NT2/D1 (cell line): ENCODE results near the gene TBC1D9.

ENCODE experiments used
- DNase-seq: peaks from one replicate; pipeline ENCODE4 v3.0.0-alpha.2; 2011; ENCODE audit warnings: low read depth, low spot score
- H3K27me3 ChIP-seq: 2 replicates; pipeline ENCODE4 v1.6.0; 2011; ENCODE audit warnings: mild to moderate bottlenecking; ENCODE audit not compliant: insufficient read length, insufficient read depth
- H3K36me3 ChIP-seq: 2 replicates; pipeline ENCODE4 v1.6.1; 2011; ENCODE audit warnings: mild to moderate bottlenecking, low read length, mixed read lengths; ENCODE audit not compliant: insufficient read depth, insufficient read length
- H3K4me1 ChIP-seq: 2 replicates; pipeline ENCODE4 v1.5.1; 2011; ENCODE audit not compliant: insufficient read depth, insufficient read length
- H3K4me3 ChIP-seq: 2 replicates; pipeline ENCODE4 v1.5.1; 2011; ENCODE audit warnings: low read depth; ENCODE audit not compliant: insufficient read length
- H3K9ac ChIP-seq: 2 replicates; pipeline ENCODE4 v1.6.0; 2011; ENCODE audit warnings: low read depth; ENCODE audit not compliant: insufficient read length
- H3K9me3 ChIP-seq: 2 replicates; pipeline ENCODE4 v1.5.1; 2011; ENCODE audit warnings: mild to moderate bottlenecking, low read length; ENCODE audit not compliant: insufficient read depth
- SUZ12 ChIP-seq: IDR thresholded peaks from 2 replicates; pipeline ENCODE4 v1.6.1; 2011; ENCODE audit not compliant: insufficient read length, insufficient read depth; ENCODE audit errors: extremely low read depth
- YY1 ChIP-seq: IDR thresholded peaks from 2 replicates; pipeline ENCODE4 v1.6.1; 2011; ENCODE audit not compliant: insufficient read length, insufficient read depth
- ZNF274 ChIP-seq: IDR thresholded peaks from 2 replicates; pipeline ENCODE4 v1.6.1; 2011; ENCODE audit warnings: mild to moderate bottlenecking, low read depth, low read length

Gene TBC1D9

GRCh38 chr4:140774510-140774909, 18.3 kb upstream of the TBC1D9 start:
- H3K4me3 ChIP-seq, result no peak overlapping the region
- H3K9me3 ChIP-seq, result no peaks in the 10 kb centered on the region
- no peak for TF ChIP-seq YY1
- no peak for TF ChIP-seq ZNF274
- TF ChIP-seq SUZ12, result no peak
- H3K4me1 ChIP-seq, result no peaks in the 10 kb centered on the region
- no peak for DNase-seq
- no peaks in the 10 kb centered on the region for H3K36me3 ChIP-seq
- no peaks in the 10 kb centered on the region for H3K27me3 ChIP-seq
- H3K9ac ChIP-seq, result no peak overlapping the region

GRCh38 chr4:140769209-140769608, 13.0 kb upstream of the TBC1D9 start:
- no peak for TF ChIP-seq YY1
- TF ChIP-seq SUZ12, result no peak
- no peak for TF ChIP-seq ZNF274
- no peak for DNase-seq
- no peaks in the 10 kb centered on the region for H3K36me3 ChIP-seq
- H3K27me3 ChIP-seq, result no peaks in the 10 kb centered on the region
- no peaks in the 10 kb centered on the region for H3K4me1 ChIP-seq
- H3K9me3 ChIP-seq, result no peaks in the 10 kb centered on the region
- H3K9ac ChIP-seq, result no peak overlapping the region
- H3K4me3 ChIP-seq, result no peak overlapping the region

DNA sequence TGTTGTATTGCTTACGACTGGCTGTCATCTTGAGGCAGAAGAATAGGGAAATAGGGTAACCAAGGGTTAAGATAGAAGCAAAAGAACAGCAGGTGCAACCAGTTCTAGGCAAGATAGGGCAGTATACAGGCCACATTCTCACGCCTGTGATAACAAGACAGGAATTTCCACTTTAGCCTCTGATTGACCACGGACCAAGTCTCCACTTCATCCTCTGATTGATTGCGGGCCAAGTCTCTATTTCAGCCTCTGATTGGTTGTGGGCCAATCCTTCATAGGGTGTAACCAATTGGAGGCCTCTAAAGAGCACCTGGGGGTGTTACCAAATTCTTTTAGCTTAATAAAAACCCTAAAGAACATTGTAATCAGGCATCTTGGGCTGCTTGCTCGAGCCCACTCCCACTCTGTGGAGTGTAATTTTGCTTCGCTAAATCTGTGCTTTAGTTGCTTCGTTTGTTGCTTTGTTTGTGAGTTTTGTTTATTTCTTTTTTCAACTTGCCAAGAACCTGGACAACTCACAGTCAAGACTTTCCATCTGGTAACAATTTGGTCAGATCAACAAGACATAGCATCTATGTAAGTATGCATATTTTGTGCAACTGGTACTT, 8.7 kb upstream of the TBC1D9 start:
- H3K9ac ChIP-seq, result no peak overlapping the region
- TF ChIP-seq SUZ12 (no peak), ZNF274 (no peak), YY1 (no peak)

GRCh38 chr4:140762202-140762601, 6.0 kb upstream of the TBC1D9 start:
- DNase-seq, result no peak
- TF ChIP-seq ZNF274, result no peak
- no peak for TF ChIP-seq SUZ12
- no peak for TF ChIP-seq YY1
- H3K4me1 ChIP-seq, result no peaks in the 10 kb centered on the region
- no peaks in the 10 kb centered on the region for H3K9me3 ChIP-seq
- no peaks in the 10 kb centered on the region for H3K36me3 ChIP-seq
- no peak overlapping the region for H3K9ac ChIP-seq
- H3K4me3 ChIP-seq, result no peak overlapping the region
- H3K27me3 ChIP-seq, result peaks cover 50% of the 10 kb centered on the region

More for the DNA sequence above, 8.7 kb upstream of the TBC1D9 start:
- DNase-seq, result no peak
- Histone ChIP-seq H3K9me3 (no peaks in the 10 kb centered on the region), H3K36me3 (no peaks in the 10 kb centered on the region), H3K4me1 (no peaks in the 10 kb centered on the region), H3K4me3 (no peak overlapping the region), H3K27me3 (peaks cover 24% of the 10 kb centered on the region)

GRCh38 chr4:140757232-140757630, 1.0 kb upstream of the TBC1D9 start:
- no peak overlapping the region for H3K9ac ChIP-seq
- TF ChIP-seq YY1, result no peak
- no peak for TF ChIP-seq SUZ12
- TF ChIP-seq ZNF274, result no peak
- no peaks in the 10 kb centered on the region for H3K36me3 ChIP-seq
- no peaks in the 10 kb centered on the region for H3K4me1 ChIP-seq
- H3K9me3 ChIP-seq, result no peaks in the 10 kb centered on the region
- peaks cover 78% of the 10 kb centered on the region for H3K27me3 ChIP-seq
- no peak overlapping the region for H3K4me3 ChIP-seq
- DNase-seq, result no peak

DNA sequence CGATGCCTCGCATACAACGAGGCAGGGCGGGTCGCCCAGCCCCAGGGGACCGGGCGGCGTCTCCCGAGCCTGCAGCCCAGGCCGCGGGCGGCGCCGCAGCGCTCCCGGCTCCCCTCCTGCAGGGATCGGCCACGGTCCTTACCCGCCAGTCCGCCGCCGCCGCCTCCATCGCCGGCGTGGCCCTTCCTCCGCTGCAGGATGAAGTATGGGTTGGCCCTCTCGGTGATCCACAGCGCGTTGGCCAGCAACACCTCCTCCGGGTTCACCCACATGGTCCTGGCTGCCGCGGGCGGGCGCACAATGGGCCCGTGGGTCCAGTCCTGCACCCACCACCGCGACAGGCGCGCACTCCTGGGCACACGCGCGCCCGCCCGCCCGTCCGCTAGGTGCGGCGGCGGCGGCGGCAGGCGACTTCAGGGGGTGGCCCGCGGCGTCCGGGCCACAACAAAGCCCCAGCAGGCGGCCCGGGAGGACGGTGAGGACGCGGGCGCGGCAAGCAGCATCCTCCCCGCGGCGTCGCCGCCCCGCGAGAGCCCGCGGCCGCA, 339 bp downstream of the TBC1D9 start:
- Histone ChIP-seq H3K4me3 (peak overlapping the region; percentile 57), H3K9me3 (no peaks in the 10 kb centered on the region), H3K27me3 (peaks cover 69% of the 10 kb centered on the region), H3K4me1 (no peaks in the 10 kb centered on the region), H3K36me3 (no peaks in the 10 kb centered on the region), H3K9ac (peak overlapping the region; percentile 33)
- TF ChIP-seq SUZ12 (no peak), ZNF274 (no peak), YY1 (no peak)
- DNase-seq, result no peak

DNA sequence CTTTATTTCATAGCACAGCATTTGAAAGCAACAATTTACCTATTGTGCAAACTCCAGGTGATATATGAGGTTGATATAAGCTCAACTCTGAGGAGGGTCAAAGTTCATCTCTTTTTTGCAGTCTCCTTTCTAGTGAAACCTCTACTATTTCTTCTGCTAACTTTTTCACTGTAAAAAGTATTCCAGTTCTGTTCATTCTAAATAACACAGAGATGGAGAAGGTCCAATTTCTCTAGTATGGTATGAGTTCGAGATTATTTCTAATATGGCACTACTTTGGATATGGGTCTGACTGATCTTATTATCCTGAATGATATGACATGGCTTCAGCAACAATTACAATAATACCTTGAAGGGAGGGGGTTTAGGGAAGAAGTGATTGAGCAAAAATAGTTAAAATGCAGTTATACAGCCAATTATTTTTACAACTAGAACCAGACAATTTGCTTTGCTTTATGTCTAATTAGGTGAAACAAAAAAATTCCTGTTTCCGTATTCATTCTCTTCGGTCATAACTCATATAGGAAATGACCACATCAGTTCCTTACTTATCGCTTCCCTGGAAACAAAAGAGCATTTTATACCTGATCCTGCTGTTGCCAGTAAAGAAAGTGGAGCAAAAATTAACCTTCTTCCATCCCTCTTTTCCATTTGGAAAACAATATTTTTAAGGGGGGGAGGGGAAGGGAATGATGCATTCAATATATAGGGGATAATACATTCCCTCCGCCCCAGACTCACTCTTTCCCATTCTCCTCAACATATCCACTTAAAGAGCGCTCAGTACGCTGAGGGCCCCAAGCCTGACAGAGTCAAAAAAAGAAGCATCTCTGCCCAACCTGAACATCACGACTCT, 1.0 kb downstream of the TBC1D9 start:
- TF ChIP-seq ZNF274 (no peak), YY1 (no peak), SUZ12 (peak; percentile 56)
- H3K9ac ChIP-seq, result no peak overlapping the region
- H3K4me3 ChIP-seq, result peak overlapping the region; percentile 57
- no peak for DNase-seq
- peaks cover 66% of the 10 kb centered on the region for H3K27me3 ChIP-seq
- no peaks in the 10 kb centered on the region for H3K4me1 ChIP-seq
- no peaks in the 10 kb centered on the region for H3K36me3 ChIP-seq
- no peaks in the 10 kb centered on the region for H3K9me3 ChIP-seq
